Heart right ventricle (tissue), 16 donors: ENCODE measurements around the gene HAPLN3. TPM values are rescaled to one million over a fixed set of nuclear protein-coding genes. Genes with fewer than 3 reads are reported as not detected.

Source experiments
- ATAC-seq, 8 donors: fragments of 200-7000 bp; cut with Tn5 transposase; one replicate each; pipeline ENCODE4 v1.9.1; 2020; ENCODE audit warnings: mild to moderate bottlenecking in 8 of 8, moderate library complexity in 8 of 8, moderate number of reproducible peaks in 1 of 8
- DNase-seq, 2 donors: peaks; one replicate each; pipeline ENCODE4 v3.0.0-alpha.2; 2020
- H3K27ac ChIP-seq, 10 donors: fragments of 200-600 bp; sonication (generic) in 2 of 10; one replicate each; pipeline versions ENCODE4 v1.5.0 to v1.8.0; 2020 to 2022; ENCODE audit warnings: mild to moderate bottlenecking in 3 of 10
- H3K27me3 ChIP-seq, 7 donors: fragments of 200-600 bp; one replicate each; pipeline ENCODE4 v1.8.0; 2021 to 2022; ENCODE audit warnings: mild to moderate bottlenecking in 2 of 7
- H3K36me3 ChIP-seq, 9 donors: fragments of 200-600 bp; sonication (generic) in 1 of 9; one replicate each; pipeline versions ENCODE4 v1.5.0 to v1.8.0; 2020 to 2022; ENCODE audit warnings: mild to moderate bottlenecking in 2 of 9
- H3K4me1 ChIP-seq, 9 donors: fragments of 200-600 bp; sonication (generic) in 1 of 9; one replicate each; pipeline versions ENCODE4 v1.5.0 to v1.8.0; 2020 to 2022; ENCODE audit warnings: mild to moderate bottlenecking in 4 of 9
- H3K4me3 ChIP-seq, 10 donors: fragments of 200-600 bp; sonication (generic) in 2 of 10; one replicate each; pipeline versions ENCODE4 v1.5.0 to v1.8.0; 2020 to 2022; ENCODE audit warnings: mild to moderate bottlenecking in 7 of 10, moderate library complexity in 2 of 10
- H3K9me3 ChIP-seq, 11 donors: fragments of 200-600 bp in 10 of 11; sonication (generic) in 2 of 11; one replicate each; pipeline versions ENCODE4 v1.5.0 to v1.8.0; 2013 to 2022; ENCODE audit warnings: mild to moderate bottlenecking in 2 of 11, control low read depth in 1 of 11, moderate library complexity in 1 of 11
- WGBS, 2 donors: extraction: QIAGEN DNeasy Blood & Tissue Kit; methylation state at CpG; one replicate each; pipeline ENCODE4 v1.1.7; 2013; ENCODE audit warnings: inconsistent platforms in 1 of 2; 5-methylcytosine and 5-hydroxymethylcytosine counted together
- intact Hi-C, 10 donors: fragments of 100-400 bp; cut with DNase I; formaldehyde crosslinking; loops; one replicate each; pipeline versions ENCODE4 v1.11.1 to v1.14.2; 2022
- polyA plus RNA-seq, 2 donors: library from polyadenylated mRNA; stranded (reverse); fragments of 200-250 nt; gene quantifications; one replicate each; pipeline ENCODE4 v1.2.3, GENCODE V29; 2013
- total RNA-seq, 10 donors: library from RNA; stranded (reverse); fragmentation: NEBNext Ultra II Directional in 3 of 10; extraction: Animal tissue kit (Norgen Biotek cat#: 25700) in 3 of 10; gene quantifications; one replicate each; pipeline versions ENCODE4 v1.2.1 to v1.2.4, GENCODE V29; 2021 to 2023
- TF ChIP-seq, protein P1 (sequence below), 9 donors: fragments of 200-600 bp; sonication (generic) in 2 of 9; IDR thresholded peaks; one replicate each; pipeline versions ENCODE4 v1.5.0 to v1.8.0; 2021 to 2022; ENCODE audit warnings: antibody characterized with exemption in 9 of 9, mild to moderate bottlenecking in 5 of 9, moderate library complexity in 1 of 9
- donor health status: Arrhythmogenic right ventricular cardiomyopathy.
- donor health status: ischemic (EF 13 %, LVEDD 7.1; RV severe dilation, severe dysfunction).
- donor health status: healthy with polysubstance abuse.
- donor health status: DM: no; HTN: yes; CAD: no.
- donor health status: DM: no; HTN: no; CAD: no.
- donor health status: ischemic (EF 25% LVEDD 6.9; RV normal size, moderate dysfunction).
- donor health status: ischemic (EF 25% LVEDD 5.7; RV mildly dilated, moderate dysfunction).
- donor health status: healthy.
- donor health status: DM: yes; HTN: yes; CAD: no.
- donor health status: Ischemic cardiomyopathy.
- donor health status: ischemic (EF 35%, LVEDD 5.7; RV mildly dilated, moderate dysfunction).
- donor health status: nonischemic (EF 11% LVEDD 7.7; RV severe dilation, severe dysfunction).
- donor health status: DM: yes; HTN: yes; CAD: no.
- donor health status: PGD.
- donor health status: ischemic (EF 29% LVEDD 5.4; RV normal size, mild dysfunction).
- donor health status: nonischemic (EF 23%, LVEDD 6.1; RV moderate dilation, normal function).

HAPLN3 gene
- total and polyA plus RNA-seq, 12 donors = 1.2 to 25.8 (median 3.8) TPM

DNA sequence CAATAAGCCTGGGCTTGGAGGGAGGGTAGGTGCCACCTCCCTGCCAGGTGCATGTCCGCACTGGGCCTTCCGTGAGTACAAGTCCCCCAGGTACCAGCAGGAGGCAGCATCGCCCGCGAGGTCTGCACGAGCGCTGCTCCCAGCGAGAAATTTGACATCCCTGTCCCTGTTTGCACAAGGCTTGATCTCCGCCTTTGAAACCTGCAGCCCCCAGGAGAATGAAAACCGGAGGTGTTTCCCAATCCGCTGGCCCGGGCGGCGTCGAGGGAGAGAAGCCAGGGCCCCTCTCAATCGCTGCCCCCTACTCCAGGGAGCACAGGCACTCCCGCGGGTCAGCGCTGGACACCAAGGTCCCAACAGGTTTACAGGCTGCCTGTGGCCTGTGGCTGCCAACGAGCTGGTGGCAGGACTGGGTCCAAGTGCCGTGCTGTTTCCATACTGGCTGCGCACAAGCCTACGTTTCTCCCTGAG, 961 bp downstream of the HAPLN3 start:
- Histone ChIP-seq H3K4me3 (peak overlapping the region; percentile 22 to 80 (median 62)), H3K36me3 (peaks cover 0 to 16% (median 7%) of the 10 kb centered on the region in 9 donors), H3K4me1 (peaks cover 24 to 55% (median 44%) of the 10 kb centered on the region in 9 donors), H3K9me3 (no peaks in the 10 kb centered on the region), H3K27ac (peak overlapping the region in 2 of 10 donors; percentile 65 to 88), H3K27me3 (peaks cover 0 to 24% (median 0%) of the 10 kb centered on the region in 7 donors)
- WGBS, 2 donors = 2 to 4% methylated on average over 23 of the region's 23 CpGs
- intact Hi-C loops = loop anchor here in 2 of 10 donors (10.0 kb wide), 2 partner anchors 240 to 270 kb away; partner anchors contain the start of gene AEN (in 1 of the 2)
- ATAC-seq (peak in 5 of 8 donors; percentile 1 to 41 (median 15)), DNase-seq (peak in 1 of 2 donors; percentile 63)
- TF ChIP-seq, protein P1, sequence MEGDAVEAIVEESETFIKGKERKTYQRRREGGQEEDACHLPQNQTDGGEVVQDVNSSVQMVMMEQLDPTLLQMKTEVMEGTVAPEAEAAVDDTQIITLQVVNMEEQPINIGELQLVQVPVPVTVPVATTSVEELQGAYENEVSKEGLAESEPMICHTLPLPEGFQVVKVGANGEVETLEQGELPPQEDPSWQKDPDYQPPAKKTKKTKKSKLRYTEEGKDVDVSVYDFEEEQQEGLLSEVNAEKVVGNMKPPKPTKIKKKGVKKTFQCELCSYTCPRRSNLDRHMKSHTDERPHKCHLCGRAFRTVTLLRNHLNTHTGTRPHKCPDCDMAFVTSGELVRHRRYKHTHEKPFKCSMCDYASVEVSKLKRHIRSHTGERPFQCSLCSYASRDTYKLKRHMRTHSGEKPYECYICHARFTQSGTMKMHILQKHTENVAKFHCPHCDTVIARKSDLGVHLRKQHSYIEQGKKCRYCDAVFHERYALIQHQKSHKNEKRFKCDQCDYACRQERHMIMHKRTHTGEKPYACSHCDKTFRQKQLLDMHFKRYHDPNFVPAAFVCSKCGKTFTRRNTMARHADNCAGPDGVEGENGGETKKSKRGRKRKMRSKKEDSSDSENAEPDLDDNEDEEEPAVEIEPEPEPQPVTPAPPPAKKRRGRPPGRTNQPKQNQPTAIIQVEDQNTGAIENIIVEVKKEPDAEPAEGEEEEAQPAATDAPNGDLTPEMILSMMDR (IDR thresholded peaks at IDR 0.05) = peak; percentile 34 to 82 (median 72)

DNA sequence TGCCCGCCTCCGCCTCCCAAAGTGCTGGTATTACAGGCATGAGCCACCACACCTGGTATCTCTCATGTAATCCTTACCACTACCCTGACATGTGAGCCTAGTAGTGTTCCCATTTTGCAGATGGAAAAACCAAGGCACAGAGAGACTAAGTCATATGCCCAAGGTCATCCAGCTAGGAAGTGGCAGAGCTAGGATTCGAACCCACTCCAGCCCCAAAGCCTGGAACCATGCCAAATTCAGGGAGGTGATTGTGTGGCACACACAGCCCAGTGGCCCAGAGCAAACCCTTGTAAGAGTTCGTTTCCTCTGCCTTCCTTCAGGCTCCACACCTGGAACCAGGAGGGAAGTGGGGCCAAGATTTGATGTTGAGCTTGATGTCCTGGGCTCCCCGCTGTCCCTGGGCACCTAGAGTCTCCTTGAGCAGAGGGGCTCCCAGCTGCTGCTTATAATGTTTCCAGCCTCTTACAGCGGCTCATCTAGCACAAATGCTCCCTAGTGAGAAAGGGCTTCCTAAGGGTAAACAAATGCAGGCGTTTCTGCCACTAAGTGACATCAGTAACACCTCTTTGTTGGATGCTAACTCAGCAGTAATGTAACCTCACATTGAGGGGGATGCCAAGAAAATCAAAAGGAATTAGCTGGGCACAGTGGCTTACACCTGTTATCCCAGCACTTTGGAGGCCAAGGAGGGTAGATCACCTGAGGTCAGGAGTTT, 3.6 kb downstream of the HAPLN3 start:
- 77 to 86% methylated on average over 7 of the region's 7 CpGs for WGBS, 2 donors
- no peak for ATAC-seq
- Histone ChIP-seq H3K9me3 (no peaks in the 10 kb centered on the region), H3K27ac (no peak overlapping the region), H3K4me1 (peaks cover 10 to 29% (median 27%) of the 10 kb centered on the region in 9 donors), H3K4me3 (no peak overlapping the region), H3K27me3 (peaks cover 0 to 24% (median 0%) of the 10 kb centered on the region in 7 donors), H3K36me3 (peaks cover 0 to 17% (median 0%) of the 10 kb centered on the region in 9 donors)
- TF ChIP-seq, protein P1 (IDR thresholded peaks at IDR 0.05) = no peak
- intact Hi-C loops = loop anchor here in 2 of 10 donors (10.0 kb wide), 2 partner anchors 237 to 267 kb away; partner anchors contain the start of gene AEN (in 1 of the 2)
- DNase-seq = no peak

DNA sequence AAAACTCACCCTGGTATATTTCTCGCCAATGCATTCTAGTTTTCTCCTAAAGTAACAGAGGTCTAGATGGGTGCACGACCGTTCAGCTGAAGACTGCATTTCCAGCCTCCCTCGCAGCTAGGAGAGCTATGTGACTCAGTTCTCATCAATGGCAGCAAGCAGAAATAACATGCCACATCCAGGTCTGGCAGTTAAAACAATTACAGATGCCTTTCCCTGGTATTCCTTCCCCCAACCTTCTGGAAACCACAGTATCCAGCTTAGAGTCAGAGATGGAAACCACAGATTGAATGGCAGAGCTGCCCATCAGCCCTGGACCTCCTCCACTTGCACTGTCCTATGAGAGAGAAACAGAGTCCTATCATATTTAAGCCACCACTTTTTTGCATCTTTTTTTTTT, 4.8 kb downstream of the HAPLN3 start:
- no peak for ATAC-seq
- H3K4me1 ChIP-seq = peaks cover 6 to 17% (median 15%) of the 10 kb centered on the region in 9 donors
- H3K4me3 ChIP-seq = no peak overlapping the region
- no peak overlapping the region for H3K27ac ChIP-seq
- H3K9me3 ChIP-seq = no peaks in the 10 kb centered on the region
- TF ChIP-seq, protein P1 (IDR thresholded peaks at IDR 0.05) = no peak
- peaks cover 0 to 17% (median 0%) of the 10 kb centered on the region in 7 donors for H3K27me3 ChIP-seq
- WGBS, 2 donors = 96 to 97% methylated on average over 4 of the region's 4 CpGs
- intact Hi-C loops = loop anchor here in 2 of 10 donors (10.0 kb wide), 2 partner anchors 236 to 266 kb away; partner anchors contain the start of gene AEN (in 1 of the 2)
- no peak for DNase-seq
- H3K36me3 ChIP-seq = peaks cover 0 to 29% (median 0%) of the 10 kb centered on the region in 9 donors

DNA sequence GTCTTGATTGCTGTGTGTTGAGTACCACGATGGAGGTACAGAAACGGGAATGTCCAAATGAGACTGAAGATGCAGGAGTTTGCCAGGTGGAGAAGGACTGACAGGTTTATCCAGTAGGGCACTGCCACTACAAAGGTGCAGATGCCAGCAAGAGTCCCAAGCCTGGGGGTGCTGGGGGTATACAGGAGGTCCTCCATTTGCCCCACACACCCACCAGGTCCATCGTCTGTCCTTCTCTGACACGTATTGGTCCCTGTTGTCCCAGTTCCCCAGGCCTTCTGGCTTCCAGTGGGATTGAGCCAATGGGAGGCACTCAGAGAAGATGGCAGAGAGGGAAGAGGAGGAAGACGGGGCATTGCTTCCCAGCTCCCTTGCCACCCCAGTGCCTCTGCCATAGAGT, 6.6 kb downstream of the HAPLN3 start:
- no peaks in the 10 kb centered on the region for H3K27me3 ChIP-seq
- H3K36me3 ChIP-seq = peaks cover 0 to 47% (median 0%) of the 10 kb centered on the region in 9 donors
- DNase-seq (no peak), ATAC-seq (no peak)
- H3K4me3 ChIP-seq = no peak overlapping the region
- H3K27ac ChIP-seq = no peak overlapping the region
- no peaks in the 10 kb centered on the region for H3K4me1 ChIP-seq
- intact Hi-C loops = loop anchor here in 1 of 10 donors (10.0 kb wide), 1 partner anchor 416 kb away; no protein-coding TSS in a partner anchor
- H3K9me3 ChIP-seq = no peaks in the 10 kb centered on the region
- WGBS, 2 donors = 93 to 95% methylated on average over 5 of the region's 5 CpGs
- TF ChIP-seq, protein P1 (IDR thresholded peaks at IDR 0.05) = no peak
